ENCODE results near the gene POMT2.

GRCh38 chr14:77250927-77251326 is 69.8 kb downstream of the POMT2 start:
- TF ChIP-seq LEF1 (IDR thresholded peaks at IDR 0.05; ENCODE audit: borderline replicate concordance) = no peak
- no peak for TF ChIP-seq FOXK2 (IDR thresholded peaks at IDR 0.05)
- no peak for TF ChIP-seq FOXA1 (IDR thresholded peaks at IDR 0.05)
- no peak for TF ChIP-seq HDGF (IDR thresholded peaks at IDR 0.05; ENCODE audit: borderline replicate concordance)

All from HEK293T (cell line).